Activated CD4-positive, CD25-positive, alpha-beta regulatory T cell treated with anti-CD3 and anti-CD28 coated beads, Interleukin-2, amount 50 U/mL, for 16 hours (primary cell): Measurements from ENCODE around the gene PCIF1.

ENCODE experiments used
- DNase-seq: peaks from one replicate; pipeline ENCODE4 v3.0.0-alpha.2; 2020; ENCODE audit warnings: low read depth, low spot score

Gene PCIF1

DNA sequence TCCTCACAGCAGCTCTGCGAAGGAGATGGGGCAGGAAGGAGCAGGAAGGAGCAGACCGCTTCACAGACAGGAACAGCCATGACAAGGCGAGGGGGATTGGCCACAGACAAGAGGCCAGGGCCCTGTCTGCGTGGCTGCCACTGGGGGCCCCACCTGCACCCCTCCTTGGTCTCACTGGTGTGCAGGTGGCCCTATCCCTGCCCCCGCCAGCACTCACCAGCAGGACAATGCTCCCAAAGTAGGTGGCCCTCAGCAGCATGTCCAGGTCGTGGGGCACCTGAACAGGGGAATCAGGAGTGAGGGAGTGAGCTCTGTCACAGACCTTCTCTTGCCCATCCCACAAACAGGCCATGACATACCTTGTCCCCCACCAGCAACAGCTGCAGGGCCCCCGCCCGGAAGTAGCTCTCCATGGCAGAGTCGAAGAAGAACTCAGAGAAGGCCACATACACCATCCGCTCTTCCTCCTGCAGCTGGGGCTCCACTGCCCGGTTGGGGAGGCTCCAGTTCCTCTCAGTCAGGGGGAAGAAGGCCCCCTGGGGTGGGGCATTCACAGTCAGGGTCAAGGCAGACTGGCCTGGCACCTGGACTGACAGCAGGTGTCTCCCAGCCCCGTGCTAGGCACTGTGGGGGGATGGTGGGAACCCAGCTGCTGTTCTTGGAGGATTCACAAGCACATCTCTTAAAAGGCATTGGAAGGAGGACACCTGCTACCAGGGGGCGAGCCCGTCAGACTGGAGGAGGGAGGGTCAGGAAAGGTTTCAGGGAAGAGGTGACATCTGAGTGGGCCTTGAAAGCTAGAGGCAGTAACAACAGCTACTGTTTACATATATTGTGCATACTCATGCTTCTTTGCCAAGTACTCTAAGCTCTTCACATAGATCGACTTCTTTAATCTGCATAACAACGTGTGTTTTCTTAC is 29.6 kb upstream of the PCIF1 start:
- DNase-seq: no peak

DNA sequence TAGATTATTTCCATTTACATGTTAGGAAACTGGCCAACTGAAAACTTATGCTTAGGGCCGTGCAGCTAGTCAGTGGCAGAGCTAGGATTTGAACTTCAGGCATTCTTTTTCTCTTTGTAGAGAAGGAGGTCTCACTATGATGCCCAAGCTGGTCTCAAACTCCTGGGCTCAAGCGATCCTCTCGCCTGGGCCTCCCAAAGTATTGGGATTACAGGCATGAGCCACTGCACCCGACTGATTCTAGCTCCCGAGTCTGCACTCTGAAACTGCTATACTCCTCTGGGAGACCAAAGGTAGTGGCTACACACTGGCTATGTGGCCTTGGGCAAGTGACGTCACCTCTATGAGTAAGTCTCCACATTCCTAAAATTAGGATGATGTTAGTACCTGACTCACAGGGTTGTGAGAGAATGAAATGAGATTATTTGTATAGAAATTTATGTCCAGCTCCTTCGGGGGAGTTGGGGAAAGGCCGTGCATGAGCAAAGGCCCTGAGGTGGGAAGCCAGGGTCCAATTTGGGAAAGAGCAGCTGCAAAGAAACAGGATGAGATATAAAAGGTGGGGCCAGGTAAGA is 28.9 kb upstream of the PCIF1 start:
- no peak for DNase-seq

DNA sequence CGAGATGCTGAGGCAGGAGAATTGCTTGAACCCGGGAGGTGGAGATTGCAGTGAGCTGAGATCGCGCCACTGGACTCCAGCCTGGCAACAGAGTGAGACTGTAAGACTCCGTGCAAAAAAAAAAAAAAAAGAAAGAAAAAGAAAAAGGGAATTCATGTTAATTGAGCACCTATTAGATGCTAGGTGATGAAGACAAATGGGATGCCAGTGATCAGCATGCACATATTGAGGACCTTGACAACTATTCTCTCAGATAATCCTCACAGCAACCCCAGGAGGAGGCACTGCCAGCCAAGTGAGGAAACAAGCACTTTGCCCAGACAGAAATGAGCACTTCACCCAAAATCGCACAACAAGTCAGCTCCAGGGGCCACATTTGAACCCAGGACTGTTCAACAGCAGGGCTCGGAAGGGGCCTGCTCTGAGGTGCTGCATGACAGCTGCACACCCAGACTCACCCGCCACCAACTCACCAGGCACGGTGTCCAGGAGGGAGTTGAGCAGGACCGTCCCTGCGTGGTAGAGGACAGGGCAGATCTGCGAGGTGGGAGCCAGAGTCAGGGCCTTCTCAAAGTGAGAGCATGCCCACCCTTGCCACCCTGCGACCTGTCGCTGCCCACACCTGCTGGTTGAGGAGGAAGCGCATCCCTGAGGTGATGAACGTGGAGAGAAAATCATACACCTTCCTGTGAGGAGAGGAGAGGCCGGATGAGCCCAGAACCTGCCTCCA is 27.1 kb upstream of the PCIF1 start:
- DNase-seq: no peak

DNA sequence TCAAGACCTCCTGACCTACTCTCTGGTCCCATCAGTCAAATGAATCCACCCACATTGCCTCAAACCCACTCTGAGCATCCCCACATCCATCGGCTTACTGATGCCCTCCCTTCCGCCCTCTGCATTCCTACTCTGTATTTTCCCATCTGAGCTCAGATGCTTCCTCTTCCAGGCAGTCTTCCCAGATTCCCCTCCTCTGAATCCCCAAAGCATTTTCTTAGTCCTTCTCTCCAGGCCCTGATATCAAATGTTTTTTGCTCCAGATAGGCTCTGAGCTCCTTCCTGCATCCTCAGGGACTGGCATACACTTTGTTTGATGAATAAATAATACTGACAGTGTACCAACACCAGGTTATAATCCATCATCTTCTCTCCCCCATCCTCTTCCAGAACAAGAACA is 26.4 kb upstream of the PCIF1 start:
- DNase-seq: no peak

- DNase-seq: no peak
Observed at GRCh38 chr20:45909336-45909808, 25.1 kb upstream of the PCIF1 start.

DNA sequence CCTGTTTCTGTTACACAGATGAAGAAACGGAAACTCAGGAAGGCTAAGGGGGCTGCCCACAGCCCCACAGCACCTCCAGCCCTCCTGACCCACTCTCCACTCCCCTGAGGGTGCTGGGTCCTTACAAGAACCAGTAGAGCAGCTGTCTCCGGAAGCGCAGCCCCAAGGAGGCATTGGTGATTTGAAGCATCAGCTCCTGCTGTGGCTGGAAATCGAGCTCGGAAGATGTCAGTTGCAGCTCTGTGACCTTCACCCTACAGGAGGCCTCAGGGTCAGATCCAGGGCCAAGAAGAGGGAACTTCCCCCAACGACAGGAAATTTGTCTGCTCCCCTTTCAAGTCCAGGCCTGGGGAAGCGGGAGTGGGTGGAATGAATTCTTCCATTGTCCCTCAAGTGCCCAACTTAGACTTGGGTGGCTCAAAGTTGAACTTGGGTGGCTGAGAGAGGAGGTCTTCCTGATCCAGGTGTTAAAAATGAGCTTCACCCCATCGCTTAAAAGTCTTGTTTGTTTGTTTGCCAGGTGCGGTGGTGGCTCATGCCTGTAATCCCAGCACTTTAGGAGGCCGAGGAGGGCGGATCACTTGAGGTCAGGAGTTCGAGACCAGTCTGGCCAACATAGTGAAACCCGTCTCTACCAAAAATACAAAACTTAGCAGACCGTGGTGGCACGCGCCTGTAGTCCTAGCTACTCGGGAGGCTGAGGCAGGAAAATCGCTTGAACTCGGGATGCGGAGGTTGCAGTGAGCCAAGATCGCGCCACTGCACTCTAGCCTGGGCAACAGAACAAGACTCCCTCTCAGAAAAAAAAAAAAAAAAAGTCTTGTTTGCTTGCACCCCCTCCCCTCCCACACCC is 24.4 kb upstream of the PCIF1 start:
- no peak for DNase-seq

DNA sequence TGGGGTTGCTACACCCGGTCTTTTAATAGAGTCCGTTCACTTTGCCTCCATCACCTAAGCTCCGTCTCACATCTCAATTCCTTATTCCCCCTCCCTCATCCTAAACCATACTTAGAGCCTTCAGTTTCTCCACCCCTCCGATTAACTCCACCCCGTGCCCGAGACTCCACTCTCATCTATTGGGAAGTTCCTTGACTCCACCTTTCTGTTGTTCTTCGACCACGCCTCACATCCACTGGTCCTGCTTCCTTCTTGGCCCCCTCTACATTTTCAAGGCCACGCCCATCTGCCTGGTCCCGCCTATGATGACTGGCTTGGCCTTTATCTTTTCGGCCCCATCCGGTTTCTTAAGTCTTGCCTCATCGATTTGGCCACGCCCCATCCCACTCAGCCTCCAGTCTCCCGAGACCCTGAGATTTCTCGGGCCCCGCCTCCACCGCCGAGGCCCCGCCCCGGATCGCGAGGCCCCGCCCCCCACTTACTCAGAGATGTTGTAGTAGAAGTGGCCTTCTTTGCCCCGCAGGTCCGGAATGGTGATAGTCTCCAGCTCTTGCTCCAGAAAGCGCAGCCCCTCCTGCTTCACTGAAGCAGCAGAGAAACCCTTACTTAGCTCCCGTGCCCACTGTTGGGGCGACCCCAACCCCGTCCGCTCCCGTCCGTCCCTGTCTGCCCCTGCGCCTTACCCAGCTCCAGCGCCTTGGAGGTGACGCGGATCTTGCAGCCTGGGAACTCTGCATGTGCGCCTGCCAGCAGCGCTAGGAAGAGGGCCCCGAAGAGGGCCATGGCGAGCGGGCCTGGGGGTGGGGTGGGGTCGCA is 23.6 kb upstream of the PCIF1 start:
- DNase-seq: peak; percentile 79

GRCh38 chr20:45911486-45912343 is 22.8 kb upstream of the PCIF1 start, which contains the start of gene PLTP:
PLTP (minus strand) TSS chr20:45912155; CDS start chr20:45911452, 703 bp downstream.
- DNase-seq: no peak

DNA sequence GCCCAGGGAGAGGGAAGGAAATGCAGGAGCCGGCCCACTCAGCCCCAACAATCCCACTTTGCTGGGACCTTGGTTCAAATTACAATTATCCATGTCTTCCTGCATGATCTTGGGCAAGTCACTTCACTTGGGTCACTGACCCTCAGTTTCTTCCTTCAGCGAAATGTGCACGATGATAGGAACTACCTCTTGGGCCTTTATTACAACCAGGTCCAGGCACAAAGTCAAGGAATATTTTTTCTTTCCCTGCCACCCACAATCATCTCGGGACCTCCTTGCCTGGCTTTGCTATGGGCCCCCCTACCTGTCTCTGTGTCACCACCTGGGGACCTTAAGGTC is 22.2 kb upstream of the PCIF1 start:
- no peak for DNase-seq

GRCh38 chr20:45913116-45913515 is 21.4 kb upstream of the PCIF1 start:
- no peak for DNase-seq

GRCh38 chr20:45917790-45918141 is 16.7 kb upstream of the PCIF1 start:
- no peak for DNase-seq

DNA sequence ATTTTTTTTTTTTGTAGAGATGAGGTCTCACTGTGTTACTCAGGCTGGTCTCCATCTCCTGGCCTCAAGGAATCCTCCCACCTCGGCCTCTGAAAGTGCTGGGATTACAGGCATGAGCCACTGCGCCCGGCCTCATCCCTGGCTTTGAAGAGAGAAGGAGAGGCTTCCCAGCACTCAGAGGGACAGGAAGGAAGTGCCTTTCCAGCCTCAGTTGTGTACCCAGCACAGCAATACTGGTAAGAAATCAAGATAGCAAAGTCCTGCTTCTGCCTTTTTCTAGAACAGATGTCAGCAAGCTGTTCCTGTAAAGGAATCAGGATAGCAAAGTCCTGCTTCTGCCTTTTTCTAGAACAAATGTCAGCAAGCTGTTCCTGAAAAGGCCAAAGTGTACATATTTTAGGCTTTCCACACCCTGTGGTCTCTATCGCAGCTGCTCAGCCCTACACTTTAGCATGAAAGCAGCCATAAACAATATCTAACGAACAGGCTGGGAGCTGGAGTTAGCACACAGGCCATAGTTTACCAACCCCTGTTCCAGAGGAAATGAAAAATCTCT is 16.2 kb upstream of the PCIF1 start:
- no peak for DNase-seq

DNA sequence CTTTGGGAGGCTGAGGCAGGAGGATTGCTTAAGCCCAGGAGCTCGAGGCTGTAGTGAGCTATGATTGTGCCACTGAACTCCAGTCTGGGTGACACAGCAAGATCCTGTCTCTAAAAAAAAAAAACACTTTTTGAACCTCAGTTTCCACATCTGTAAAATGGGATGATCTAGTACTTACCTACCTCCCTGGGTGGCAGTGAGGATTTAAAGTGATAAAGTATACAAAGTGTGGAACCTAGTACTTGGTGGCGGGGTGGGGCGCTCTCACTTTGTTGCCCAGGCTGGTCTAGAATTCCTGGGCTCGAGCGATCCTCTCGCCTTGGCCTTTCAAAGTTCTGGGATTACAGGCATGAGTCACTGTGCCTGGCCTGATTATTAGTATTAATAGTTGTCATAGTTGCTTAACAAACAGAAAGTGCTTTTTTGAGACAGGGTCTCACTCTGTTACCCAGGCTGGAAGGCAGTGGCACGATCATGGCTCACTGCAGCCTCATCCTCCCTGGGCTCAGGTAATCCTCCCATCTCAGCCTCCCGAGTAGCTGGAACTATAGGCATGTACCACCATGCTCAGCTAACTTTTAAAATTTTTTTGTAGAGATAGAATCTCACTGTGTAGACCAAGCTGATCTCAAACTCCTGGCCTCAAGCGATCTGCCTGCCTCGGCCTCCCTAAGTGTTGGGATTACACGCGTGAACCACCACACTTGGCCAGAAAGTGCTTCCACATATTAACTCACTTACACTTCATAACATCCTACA is 15.5 kb upstream of the PCIF1 start:
- no peak for DNase-seq

GRCh38 chr20:45919542-45920399 is 14.7 kb upstream of the PCIF1 start:
- DNase-seq: no peak

DNA sequence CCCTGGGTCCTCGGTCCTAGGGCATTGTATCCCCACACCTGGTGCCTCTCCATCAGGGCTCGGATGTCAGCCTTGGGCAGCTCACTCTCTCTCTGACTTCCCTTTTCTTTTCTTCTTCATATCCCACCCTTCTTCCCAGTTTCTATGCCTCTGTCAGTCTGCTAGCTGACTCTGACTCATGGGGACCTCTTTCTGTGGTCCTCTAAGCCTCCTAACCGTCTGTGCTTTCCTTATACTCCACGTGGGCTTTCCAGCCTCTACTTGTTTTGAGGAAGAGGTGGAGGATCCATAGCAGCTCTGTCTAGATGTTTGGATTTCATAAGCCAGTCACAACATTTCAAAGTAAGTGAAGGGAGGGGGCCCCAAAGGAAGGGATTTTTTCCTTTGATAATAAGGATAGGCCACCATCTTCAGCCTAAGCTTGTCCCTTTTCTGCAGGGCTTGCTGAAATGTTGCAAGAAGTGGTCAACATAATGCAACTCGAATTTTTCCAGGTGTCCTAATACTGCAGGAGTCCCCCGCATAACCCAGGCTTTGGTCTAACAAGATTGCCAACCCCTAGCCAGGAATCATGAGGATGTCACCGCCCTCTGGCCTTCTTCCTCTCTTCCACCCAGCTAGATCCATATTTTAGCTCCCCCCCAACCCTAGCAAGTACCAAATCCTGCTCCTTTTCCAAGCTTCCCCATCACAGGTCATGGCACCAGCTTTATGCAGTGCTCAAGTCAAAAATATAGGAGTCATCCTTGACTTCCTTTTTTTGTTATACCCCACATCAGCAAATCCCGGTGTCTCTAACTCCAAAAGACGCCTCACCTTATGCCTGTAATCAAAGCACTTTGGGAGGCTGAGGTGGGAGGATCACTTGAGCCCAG is 13.8 kb upstream of the PCIF1 start:
- no peak for DNase-seq

GRCh38 chr20:45921337-45922189 is 12.9 kb upstream of the PCIF1 start:
- no peak for DNase-seq
